Endodermal cell (in vitro differentiated cells): ENCODE data around the gene RPTOR. TPM values are rescaled to one million over a fixed set of nuclear protein-coding genes. Genes with fewer than 3 reads are reported as not detected.

Experiments
- DNase-seq: peaks from one replicate; pipeline ENCODE4 v3.0.0-alpha.2; 2017
- H3K27ac ChIP-seq: 2 replicates; pipeline ENCODE4 v1.5.1; 2013; ENCODE audit warnings: mild to moderate bottlenecking, low read depth, low read length, moderate library complexity
- H3K27me3 ChIP-seq: 2 replicates; pipeline ENCODE4 v1.6.1; 2013; ENCODE audit warnings: mild to moderate bottlenecking, low read length, moderate library complexity; ENCODE audit not compliant: insufficient read depth, control insufficient read depth, poor library complexity, severe bottlenecking
- H3K36me3 ChIP-seq: 2 replicates; pipeline ENCODE4 v1.7.0; 2013; ENCODE audit warnings: mild to moderate bottlenecking, low read length, moderate library complexity; ENCODE audit not compliant: control insufficient read depth, insufficient read depth
- H3K4me1 ChIP-seq: one replicate; pipeline ENCODE4 v1.7.0; 2013; ENCODE audit warnings: low read length; ENCODE audit not compliant: control insufficient read depth, insufficient read depth
- H3K4me3 ChIP-seq: 2 replicates; pipeline ENCODE4 v1.5.1; 2013; ENCODE audit warnings: mild to moderate bottlenecking, low read length, moderate library complexity
- H3K9ac ChIP-seq: 2 replicates; pipeline ENCODE4 v1.6.1; 2013; ENCODE audit warnings: mild to moderate bottlenecking, low read length, moderate library complexity; ENCODE audit not compliant: poor library complexity, severe bottlenecking; ENCODE audit errors: extremely low read depth
- H3K9me3 ChIP-seq: 2 replicates; pipeline ENCODE4 v1.6.1; 2013; ENCODE audit warnings: mild to moderate bottlenecking, low read length, moderate library complexity; ENCODE audit not compliant: control insufficient read depth
- H3K27ac Mint-ChIP-seq: 2 replicates; pipeline ENCODE4 v1.8.0; 2020; ENCODE audit warnings: mixed read lengths
- H3K27me3 Mint-ChIP-seq: 2 replicates; pipeline ENCODE4 v1.8.0; 2021; ENCODE audit warnings: mild to moderate bottlenecking, mixed read lengths; ENCODE audit not compliant: insufficient read depth
- H3K36me3 Mint-ChIP-seq: 2 replicates; pipeline ENCODE4 v1.8.0; 2020; ENCODE audit warnings: low read depth, mixed read lengths
- H3K4me1 Mint-ChIP-seq: 2 replicates; pipeline ENCODE4 v1.8.0; 2020; ENCODE audit warnings: mixed read lengths
- H3K4me3 Mint-ChIP-seq: 2 replicates; pipeline ENCODE4 v1.8.0; 2020; ENCODE audit warnings: mild to moderate bottlenecking, moderate library complexity, mixed read lengths
- H3K9me3 Mint-ChIP-seq: 2 replicates; pipeline ENCODE4 v1.8.0; 2020; ENCODE audit warnings: mild to moderate bottlenecking, mixed read lengths
- CTCF ChIP-seq: fragments of 200-600 bp; sonication (generic); conservative IDR thresholded peaks from 2 replicates; pipeline ENCODE4 v1.5.0; 2021; ENCODE audit warnings: antibody characterized with exemption, mild to moderate bottlenecking
- WGBS, 2 experiments: methylation state at CpG; one replicate each; pipeline versions ENCODE4 v1.1.5 to v1.1.7; 2013; ENCODE audit warnings: missing lambda C conversion rate in 2 of 2, mixed read lengths in 1 of 2; ENCODE audit not compliant: insufficient coverage in 1 of 2, insufficient read length in 1 of 2; 5-methylcytosine and 5-hydroxymethylcytosine counted together
- total RNA-seq, 2 donors: library from RNA; stranded (reverse); fragmentation: NEBNext Ultra II Directional in 1 of 2; extraction: Animal tissue kit (Norgen Biotek cat#: 25700) in 1 of 2; gene quantifications; 2 replicates in 1 of 2; 3 replicates in 1 of 2; pipeline ENCODE4 v1.2.1, GENCODE V29; 2021

Gene RPTOR
- total RNA-seq, 2 donors from 2014 or later, result 45.1 to 53.4 TPM

DNA sequence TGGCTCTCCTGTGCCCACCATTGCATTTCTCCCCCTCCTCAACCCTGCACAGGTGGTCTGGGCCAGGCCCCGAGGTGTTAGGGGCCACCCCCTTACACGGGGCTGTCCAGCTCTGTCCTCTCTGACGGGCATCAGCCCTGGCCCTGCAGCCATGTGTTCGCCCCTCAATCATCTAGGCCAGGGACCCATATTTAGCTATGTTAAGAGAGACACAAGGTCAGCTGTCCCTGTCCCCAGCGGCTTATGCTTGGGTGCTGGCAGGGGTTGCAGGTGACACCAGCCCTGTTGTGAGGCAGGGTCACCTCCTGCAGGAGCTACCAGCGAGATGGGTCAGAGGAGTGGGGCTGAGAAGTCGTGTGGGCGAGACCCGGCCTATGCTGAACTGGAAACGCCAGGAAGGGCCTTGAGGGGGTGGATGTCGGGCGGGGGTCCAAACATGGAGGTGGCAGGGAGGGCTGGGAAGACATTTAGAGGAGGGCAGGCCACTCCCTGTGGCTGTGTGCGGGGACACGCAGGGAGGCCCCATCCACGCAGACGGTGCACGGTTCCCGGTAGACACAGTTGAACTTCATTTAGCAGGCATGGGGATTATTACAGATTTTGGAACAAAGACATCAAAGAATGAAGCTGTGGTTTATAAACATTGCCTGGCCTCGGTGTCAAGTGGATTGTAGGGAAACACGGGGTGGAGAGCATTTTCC lies 313.8 kb downstream of the RPTOR start:
- Mint-ChIP-seq H3K4me3 (no peak overlapping the region), H3K27me3 (no peaks in the 10 kb centered on the region), H3K9me3 (peaks cover 12% of the 10 kb centered on the region), H3K27ac (peak overlapping the region; percentile 53), H3K36me3 (peaks cover 32% of the 10 kb centered on the region), H3K4me1 (peaks cover 4% of the 10 kb centered on the region)
- peak; percentile 47 for DNase-seq
- Histone ChIP-seq H3K27me3 (no peaks in the 10 kb centered on the region), H3K4me1 (no peaks in the 10 kb centered on the region), H3K27ac (no peak overlapping the region), H3K4me3 (no peak overlapping the region), H3K36me3 (peaks cover 32% of the 10 kb centered on the region), H3K9ac (no peak overlapping the region), H3K9me3 (peaks cover 16% of the 10 kb centered on the region)
- no peak for TF ChIP-seq CTCF
- WGBS, 2 experiments, result 95 to 96% methylated on average over 14 to 20 of the region's 20 CpGs

DNA sequence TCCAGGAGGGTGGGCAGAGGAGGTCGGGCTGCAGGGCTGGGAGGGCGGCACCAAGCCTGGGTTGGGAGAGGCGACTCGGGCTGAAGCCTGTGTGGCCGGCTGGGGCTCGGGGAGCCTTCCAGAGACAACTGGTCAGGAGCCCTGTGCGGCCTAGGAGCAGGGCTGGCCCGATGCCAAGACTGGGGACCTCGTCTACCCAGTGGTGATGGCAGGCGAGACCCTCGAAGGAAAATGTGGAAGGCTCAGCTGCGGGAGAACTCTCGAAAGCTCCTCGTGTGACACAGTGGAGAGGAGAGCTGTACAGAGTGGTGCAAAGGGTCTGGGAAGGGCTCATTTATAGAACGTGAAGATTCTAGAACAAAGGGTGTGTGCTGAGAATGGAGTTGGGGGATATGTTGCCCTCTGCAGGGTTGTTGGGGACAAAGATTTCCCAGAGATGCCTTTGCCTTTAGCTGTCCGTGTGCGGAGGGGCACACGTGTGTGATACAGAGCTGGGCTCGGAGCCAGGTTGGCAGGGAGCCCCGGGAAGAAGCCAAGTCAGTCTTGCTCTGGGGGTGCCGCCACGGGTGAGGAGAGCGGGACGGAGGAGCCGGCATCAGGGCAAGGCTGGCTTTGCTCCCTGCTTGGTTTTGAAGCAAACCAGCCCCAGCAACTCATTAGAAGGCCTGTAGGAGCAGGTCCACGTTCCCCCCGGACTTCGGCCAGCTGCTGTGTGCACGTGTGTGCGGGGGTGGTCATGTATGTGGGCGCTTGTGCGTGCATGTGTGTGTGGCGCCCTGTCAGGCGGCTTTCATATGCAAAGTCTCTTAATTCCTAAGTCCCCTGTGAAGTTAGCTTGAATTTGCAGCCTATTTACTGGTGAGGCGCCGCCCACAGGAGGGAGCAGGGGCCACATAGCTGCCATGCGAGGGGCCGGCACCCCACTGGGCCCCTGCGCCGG lies 314.6 kb downstream of the RPTOR start:
- H3K27me3 ChIP-seq, result no peaks in the 10 kb centered on the region
- H3K27ac Mint-ChIP-seq, result peak overlapping the region; percentile 83
- H3K27ac ChIP-seq, result peak overlapping the region; percentile 38
- peaks cover 39% of the 10 kb centered on the region for H3K36me3 ChIP-seq
- peak; percentile 27 for TF ChIP-seq CTCF
- DNase-seq, result peak; percentile 80
- H3K9ac ChIP-seq, result no peak overlapping the region
- H3K4me3 ChIP-seq, result no peak overlapping the region
- no peaks in the 10 kb centered on the region for H3K4me1 ChIP-seq
- H3K36me3 Mint-ChIP-seq, result peaks cover 35% of the 10 kb centered on the region
- peaks cover 23% of the 10 kb centered on the region for H3K9me3 ChIP-seq
- H3K9me3 Mint-ChIP-seq, result peaks cover 17% of the 10 kb centered on the region
- peaks cover 4% of the 10 kb centered on the region for H3K4me1 Mint-ChIP-seq
- H3K27me3 Mint-ChIP-seq, result no peaks in the 10 kb centered on the region
- WGBS, 2 experiments, result 83 to 86% methylated on average over 38 to 40 of the region's 40 CpGs
- no peak overlapping the region for H3K4me3 Mint-ChIP-seq

DNA sequence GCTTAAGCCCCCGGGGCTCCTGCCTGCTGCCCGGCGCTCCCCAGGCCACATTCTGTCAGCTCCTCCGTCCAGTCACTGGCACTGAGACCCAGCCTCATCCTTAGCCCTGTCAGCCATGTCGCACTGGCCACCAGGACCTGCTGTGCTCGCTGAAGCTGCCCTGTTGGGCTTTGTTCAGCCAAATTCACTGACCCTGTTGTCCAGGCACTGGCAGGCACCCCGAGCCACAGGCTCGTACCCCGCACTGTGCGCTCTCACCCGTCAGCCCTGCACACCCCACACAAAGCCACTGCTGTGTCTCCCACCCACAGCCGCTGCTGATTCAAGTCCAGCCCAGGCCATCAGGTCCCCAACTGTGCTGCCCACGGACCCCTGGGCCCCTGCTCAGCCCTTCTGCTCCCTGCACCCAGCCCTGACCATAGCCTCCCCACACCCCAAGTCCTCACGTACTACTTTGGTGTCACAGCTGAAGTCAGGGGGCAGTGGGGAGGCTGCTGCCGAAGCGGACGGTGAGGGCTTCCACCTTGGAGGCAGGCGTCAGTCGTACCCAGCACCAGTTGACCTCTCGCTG lies 315.5 kb downstream of the RPTOR start:
- no peaks in the 10 kb centered on the region for H3K27me3 ChIP-seq
- H3K4me3 Mint-ChIP-seq, result no peak overlapping the region
- H3K4me3 ChIP-seq, result no peak overlapping the region
- H3K27ac ChIP-seq, result no peak overlapping the region
- peaks cover 25% of the 10 kb centered on the region for H3K9me3 ChIP-seq
- H3K36me3 ChIP-seq, result peaks cover 38% of the 10 kb centered on the region
- H3K4me1 Mint-ChIP-seq, result peaks cover 4% of the 10 kb centered on the region
- no peaks in the 10 kb centered on the region for H3K4me1 ChIP-seq
- WGBS, 2 experiments, result 89 to 98% methylated on average over 14 to 20 of the region's 20 CpGs
- peaks cover 31% of the 10 kb centered on the region for H3K36me3 Mint-ChIP-seq
- TF ChIP-seq CTCF, result no peak
- no peak overlapping the region for H3K9ac ChIP-seq
- H3K9me3 Mint-ChIP-seq, result peaks cover 17% of the 10 kb centered on the region
- H3K27me3 Mint-ChIP-seq, result no peaks in the 10 kb centered on the region
- H3K27ac Mint-ChIP-seq, result no peak overlapping the region
- no peak for DNase-seq
